ENCODE data around the gene KIF26B.
A peak's percentile ranks its signal among the peaks of the same experiment; 100 is the strongest.
"Not testable (repeated sequence)": the region's sequence is repeated elsewhere in the genome, so short reads cannot be mapped to it uniquely, and the experiment has no call there.

Gene KIF26B

DNA sequence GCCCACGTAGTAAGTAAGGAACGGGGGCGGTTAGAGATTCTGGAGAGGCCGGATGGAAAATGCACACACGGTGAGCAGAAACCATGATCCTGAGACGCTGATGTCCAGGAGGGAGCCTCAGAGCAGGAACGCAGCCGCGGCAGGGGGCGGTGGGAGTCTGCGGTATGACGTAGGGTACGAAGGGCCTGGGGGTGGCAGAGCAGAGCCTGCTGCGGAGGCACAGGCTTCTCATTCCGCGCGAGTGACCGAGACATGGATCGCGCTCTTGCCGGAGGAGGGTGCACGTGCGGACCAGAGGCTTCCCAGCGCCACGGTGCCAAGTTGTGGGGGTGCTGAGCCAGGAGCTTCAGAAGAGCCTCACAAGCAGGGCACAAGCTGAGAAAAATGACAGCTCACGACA, 176.2 kb downstream of the KIF26B start:
- no peak for DNase-seq

DNA sequence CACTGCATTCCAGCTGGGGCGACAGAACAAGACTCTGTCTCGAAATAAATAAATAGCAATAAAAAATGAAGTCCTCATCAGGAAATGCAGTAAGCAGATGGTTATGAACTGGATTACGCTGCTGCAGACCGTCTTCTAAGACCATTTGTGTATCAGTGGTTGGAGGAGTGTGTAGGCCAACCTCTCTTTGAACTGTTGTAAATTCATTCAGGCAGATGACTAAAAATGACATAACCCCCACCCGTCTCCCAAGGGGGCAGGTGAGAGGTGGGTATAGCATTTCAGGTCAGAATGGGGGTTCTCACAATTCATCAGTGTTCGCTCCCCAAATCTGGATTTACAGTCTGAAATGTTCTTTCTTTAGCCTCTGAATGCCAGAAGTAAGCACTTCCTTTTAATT, 177.3 kb downstream of the KIF26B start:
- no peak for DNase-seq

DNA sequence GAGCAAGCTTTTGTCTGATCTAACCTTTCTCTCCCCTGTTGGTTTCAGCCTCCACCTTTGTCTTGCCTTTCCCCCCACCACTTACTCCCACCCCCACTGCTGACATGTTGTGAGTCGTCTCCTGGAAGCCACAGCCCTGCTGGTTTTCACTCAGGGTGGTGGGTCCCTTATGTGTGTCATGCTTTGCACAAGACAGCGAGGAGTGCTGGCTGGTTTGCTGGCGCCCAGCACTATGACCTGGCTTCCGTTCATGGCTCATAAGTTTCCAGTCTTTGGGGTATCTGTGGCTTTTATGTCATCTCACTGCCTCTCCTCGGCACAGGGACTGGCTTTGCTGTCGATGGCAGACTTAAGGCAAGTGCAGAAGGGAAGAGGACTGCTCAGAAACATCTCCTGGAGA, 177.7 kb downstream of the KIF26B start:
- DNase-seq: peak; percentile 60

DNA sequence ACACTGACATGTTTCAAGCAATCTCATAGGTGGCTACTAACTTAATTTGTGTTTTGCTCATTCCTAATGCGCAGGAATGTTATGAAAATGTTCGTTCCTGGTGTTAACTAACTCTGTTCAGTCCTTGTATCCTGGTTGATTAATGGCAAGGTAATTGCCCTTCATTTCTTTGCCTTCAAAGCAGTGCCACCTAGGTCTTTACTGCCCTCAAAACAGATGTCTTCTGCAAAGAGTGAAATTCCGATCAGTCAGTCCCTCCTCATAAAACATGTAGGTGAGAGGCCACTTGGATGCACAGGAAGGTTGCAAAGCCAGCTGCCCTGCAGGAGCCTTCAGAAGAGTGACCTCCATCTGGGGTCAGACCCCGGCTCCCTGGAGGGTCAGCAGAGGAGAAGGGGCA, 179.4 kb downstream of the KIF26B start:
- no peak for DNase-seq

DNA sequence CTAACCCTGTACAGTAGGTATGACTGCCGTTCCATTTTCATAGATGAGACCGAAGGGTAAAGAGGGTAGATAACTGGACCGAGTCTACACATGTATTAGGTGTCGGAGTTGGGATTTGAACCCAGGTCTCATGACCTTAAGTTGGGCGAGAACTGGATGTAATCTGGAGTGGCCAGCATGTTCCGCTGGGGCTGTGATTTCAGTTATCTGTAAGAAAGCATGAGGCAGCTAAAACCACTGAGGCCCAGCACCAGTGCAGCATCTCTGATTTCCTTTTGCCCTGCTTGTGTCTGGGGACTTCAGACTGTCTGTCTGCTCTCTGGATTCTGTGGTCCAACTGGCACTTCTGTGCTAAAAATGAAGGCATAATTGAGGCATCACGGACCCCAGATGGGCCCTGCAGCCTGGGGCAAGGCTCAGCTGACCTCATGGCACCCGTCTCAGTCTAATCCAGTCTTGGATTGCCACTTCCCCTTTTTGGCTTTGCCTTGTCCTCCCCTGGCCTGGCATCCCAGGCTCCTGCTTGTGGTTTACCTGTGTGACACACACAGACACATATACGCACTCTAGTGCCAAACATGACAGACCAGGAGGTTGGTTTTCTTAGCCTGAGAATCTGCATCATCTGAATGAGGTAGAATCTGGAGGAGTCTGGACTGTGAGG, 180.2 kb downstream of the KIF26B start:
- no peak for DNase-seq

DNA sequence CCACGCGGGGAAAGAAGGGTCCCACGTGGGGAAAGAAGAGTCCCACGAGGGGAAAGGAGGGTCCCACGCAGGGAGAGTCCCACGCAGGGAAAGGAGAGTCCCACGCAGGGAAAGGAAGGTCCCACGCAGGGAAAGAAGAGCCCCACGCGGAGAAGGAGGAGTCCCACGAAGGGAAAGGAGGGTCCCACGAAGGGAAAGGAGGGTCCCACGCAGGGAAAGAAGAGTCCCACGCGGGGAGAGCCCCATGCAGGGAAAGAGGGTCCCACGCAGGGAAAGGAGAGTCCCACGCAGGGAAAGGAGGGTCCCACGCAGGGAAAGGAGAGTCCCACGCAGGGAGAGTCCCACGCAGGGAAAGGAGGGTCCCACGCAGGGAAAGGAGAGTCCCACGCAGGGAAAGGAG, 180.9 kb downstream of the KIF26B start:
- not testable (repeated sequence) for DNase-seq

DNA sequence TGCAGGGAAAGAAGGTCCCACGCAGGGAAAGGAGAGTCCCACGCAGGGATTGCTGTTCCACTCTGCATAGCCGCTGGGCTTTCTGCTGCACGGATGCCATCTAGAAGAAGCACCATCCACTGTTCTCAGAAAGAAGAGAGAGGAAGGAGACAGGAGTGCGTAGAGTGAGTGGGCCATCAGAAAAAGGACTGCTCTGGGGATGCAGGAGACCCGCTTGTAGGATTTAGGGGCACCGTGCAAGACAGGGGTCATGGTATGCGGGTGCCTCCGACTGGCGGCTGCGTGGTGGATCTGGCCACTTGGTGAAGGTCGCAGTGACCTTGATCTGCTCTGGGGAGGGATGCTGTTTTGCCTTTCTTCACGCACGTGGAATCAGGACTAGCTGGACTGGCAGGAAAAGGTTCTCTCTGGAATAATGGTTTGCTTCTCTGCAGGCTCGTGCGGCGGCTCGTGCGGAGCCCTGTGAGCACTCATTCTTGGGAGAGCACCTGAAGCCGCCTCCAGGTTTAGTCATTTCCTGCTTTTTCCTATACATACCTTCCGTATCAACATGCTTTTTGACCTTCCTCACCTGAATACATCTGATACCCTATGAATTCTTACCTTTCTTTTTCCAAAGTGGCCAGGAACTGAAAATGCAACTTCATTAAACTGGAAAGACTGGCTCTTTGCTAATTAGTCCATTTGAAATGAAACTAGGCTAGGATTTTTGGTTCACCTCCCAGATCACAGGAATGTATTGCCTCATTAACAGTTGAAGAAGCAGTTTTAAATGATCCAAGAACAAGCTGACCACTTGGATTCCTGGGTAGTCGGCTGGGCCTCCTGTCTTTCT, 181.6 kb downstream of the KIF26B start:
- no peak for DNase-seq

DNA sequence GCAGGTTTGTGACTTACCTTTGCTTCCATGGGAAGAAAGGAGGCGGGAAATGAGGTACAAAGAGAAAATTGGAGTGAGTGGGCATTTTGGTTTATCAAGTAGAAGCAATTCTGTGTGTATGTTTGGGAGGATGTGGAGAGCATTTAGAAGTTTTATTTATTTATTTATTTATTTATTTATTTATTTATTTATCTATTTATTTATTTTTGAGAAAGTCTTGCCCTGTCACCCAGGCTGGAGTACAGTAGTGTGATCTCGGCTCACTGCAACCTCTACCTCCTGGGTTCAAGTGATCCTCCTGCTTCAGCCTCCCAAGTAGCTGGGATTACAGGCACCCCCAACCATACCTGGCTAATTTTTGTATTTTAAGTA, 182.2 kb downstream of the KIF26B start:
- not testable (repeated sequence) for DNase-seq

DNA sequence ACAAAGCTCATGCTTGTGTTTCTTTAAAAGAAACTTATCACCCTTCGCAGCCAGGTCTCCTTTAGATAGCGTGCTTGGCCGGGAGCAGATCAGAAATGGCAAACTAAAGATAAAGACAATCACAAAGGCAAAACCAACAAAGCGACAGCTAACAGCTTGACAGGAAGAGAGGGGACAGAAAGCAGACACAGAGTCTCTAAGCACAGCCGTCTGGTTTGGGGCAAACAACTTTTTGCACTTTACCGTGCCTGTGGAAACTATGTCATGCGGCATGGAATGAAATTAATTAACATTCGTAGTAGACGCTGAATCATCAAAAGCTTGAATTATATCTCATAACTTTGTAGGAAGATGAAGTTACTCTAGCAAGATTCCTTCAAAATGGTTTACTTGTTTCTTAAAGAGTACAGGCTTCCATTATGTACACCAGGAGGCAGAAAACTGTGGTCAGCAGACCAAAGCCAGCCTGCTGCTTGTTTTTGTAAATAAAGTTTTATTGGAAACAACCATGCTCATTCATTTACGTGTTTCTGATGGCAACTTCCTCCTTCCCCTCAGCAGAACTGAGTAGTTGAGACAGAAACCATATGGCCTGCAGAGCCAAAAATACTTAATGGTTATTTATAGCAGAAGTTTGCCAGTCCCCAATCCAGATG, 183.2 kb downstream of the KIF26B start:
- DNase-seq: peak; percentile 52

DNA sequence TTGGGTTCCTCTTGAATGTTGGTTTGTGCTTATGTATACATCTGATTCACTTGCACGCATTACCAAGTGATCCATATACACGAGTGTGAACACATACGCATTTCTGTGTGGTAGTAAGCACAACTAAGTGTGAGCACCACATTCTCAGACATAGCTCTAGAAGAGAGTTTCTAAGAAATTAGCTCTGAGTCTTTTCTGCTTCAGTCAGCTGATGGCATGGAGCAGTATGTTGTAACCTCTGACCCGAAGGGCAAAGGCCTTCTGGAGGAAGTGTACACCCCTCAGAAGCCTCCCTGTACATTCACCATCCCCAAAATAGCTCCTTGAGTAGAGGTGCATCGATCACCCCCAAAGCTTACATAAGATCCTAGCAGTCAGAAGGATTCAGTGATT, 183.7 kb downstream of the KIF26B start:
- DNase-seq: no peak

DNA sequence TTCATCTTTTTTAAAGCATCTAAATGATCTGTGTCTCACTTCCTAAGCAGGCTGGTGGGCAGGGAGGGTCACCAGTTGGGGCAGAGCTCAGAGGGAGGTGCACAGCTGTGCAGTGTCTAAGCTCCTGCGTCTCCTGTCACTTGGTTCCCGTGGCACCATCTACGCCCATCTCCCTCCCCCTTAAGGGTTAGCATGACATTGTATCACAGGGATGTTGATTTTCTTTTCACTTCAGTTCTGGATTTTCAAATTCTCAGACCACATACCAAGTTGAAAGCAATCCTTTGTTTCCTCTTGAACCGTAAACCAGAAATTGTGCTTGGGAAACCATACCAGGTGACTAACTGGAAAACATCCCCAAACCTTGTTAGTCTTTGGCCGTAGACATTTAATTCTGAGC, 187.0 kb downstream of the KIF26B start:
- no peak for DNase-seq

DNA sequence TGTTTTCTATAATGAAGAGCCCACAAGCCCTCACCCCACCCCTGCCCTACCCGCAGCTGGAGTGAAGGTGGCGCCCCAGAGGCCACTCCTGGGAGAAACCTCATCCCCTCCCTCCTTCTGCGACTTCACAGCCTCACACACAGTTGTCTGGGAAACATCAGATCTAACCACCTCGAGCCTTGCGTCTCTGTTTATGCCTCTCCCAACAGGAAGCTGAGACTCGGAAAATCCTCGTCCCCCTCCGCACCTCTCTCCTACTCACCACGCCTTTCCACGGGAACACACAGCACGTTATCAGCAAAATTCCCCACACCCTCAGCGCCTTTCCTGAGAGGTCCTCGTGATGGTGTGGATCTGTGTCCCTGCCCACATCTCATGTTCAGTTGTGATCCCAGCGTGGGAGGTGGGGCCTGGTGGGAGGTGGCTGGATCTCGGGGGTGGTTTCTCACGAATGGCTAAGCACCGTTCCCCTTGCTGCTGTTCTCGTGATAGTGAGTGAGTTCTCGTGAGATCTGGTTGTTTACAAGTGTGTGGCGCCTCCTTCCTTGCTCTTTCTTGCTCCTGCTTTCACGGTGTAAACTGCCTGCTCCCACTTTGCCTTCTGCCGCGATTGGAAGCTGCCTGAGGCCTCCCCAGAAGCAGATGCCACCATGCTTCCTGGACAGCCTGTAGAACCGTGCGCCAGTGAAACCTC, 190.6 kb downstream of the KIF26B start:
- no peak for DNase-seq

DNA sequence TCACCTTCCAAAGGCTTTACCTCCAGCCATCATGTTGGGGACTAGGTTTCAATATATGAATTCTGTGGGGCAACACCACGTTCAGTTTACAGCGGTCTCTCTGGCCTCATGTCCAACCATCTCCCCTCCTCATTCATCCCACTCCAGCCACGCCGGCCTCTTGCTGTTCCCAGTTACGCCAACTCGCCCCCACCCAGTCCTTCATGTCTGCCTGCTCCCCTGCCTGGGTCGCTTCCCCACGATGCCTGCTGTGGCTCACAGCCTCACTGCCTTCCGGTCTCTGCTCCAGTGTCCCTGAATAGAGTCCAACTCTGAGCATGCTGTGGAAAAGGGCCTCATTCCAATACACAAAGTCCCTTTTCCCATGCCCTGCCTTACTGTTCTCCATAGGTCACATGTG, 193.8 kb downstream of the KIF26B start:
- no peak for DNase-seq

DNA sequence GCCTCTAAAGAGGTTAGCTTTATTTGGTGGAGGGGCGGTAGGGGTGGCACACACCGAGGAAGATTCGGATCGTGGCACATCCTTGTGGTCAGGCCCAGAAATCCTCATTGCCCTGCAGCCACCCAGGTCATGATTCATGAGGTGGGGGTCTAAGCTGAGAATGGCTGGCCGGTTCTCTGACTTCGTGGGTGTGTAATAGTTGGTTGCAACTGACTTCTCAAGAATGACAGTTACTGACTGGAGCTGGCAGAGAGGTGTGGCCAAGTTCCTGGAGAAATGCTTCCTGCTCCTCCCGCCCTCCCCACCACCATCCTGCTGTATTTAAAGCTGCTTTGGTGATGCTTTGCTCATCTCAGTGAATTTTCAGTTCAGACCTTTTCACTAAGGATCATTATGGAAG, 198.6 kb downstream of the KIF26B start:
- no peak for DNase-seq

DNA sequence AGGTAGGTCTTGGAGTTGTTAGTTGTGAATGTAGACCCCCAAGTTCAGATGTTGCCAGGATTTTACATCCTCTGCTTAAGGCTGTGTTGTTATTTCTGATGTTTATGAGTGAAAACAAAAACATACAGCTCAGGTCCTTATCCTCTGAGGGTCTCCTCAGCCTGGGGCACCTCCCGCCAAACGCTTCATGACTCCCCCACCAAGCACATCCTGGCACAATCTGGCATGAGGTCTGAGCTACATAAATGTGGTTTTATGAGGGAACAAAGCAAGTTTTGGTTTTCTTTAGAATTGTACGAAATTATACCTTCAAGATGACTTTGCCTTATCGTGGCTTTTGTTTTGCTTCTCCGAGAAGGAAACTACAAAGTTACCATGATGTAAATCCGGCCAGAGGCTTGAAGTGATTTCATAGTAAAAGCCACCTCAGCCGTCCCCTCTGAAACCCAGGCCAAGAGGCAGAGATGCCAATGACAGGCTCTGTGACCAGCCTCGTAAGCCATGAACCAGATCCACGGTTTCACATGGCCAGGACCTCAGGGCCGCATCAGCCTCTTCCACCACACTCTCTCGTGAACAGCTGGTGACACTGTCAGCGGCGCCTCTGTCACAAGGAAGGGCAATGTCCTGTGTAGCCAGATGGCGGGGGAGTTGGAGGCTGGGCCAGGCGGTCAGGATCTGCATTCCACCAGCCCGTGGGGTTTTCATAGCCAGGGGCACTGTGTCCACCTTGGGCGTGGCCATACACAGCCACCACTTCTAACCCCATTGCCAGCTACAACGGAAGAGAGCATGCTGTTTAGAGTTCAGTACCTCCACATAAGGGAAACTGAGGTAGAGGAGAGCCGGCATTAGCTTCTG, 199.4 kb downstream of the KIF26B start:
- DNase-seq: no peak

DNA sequence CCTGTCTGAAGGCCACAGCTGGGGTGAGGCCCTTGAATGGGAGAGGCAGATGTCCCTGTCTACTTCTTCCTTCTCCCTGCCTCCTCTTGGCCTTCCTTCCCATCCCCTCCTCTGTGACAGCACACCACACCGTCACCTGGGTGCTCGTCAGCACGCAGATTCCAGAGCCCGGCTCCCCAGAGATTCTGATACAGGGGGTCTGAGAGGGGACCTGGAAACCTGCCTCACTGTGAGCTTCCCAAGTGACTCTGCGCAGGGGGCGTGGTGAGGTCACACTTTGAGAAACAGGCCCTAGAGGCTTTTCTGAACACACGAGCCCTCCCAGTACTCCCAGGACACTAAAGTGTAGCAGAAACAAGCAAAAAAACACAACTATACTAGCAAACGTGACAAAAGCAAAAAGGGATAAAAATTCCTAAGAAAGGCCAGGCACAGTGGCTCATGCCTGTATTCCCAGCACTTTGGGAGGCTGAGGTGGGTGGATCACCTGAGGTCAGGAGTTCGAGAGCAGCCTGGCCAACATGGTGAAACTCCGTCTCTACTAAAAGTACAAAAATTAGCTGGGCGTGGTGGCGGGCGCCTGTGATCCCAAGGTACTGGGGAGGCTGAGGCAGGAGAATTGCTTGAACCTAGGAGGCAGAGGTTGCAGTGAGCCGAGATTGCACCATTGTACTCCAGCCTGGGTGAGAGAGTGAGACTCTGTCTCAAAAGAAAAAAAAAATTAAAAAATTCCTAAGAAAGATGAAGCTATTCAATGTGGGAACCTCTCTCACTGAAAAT, 201.3 kb downstream of the KIF26B start:
- DNase-seq: not testable (repeated sequence)

DNA sequence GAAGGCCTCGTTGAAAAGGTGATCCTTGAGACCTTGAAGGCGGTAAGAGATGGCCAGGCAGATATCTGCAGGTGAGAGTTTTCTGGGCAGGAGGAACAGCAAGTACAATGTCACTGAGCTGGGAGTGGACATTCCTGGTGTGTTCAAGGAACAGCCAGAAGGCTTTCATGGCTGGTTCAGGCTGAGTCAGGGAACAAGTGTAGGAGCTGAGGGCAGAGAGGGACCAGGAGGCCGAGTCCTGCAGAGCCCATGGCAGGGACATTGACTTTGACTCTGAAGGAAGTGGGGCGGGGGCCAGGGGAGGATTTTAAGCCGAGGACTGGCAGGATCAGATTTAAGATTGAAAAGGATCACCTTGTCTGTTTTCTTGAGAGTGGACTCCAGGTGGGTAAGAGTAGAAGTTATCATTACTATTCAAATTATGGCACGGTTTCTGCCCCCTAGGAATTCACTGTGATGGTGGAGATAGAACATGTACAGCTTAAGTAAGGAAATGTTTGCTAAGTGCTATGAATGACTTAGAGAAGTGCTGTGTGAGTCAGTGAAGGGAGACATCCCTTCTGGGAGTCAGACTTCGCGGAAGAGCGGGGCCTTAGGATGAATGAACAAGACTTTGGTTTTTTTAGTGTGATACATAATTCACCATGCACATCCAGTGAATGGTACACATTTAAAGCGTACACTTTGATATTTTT, 202.3 kb downstream of the KIF26B start:
- DNase-seq: peak; percentile 19

DNA sequence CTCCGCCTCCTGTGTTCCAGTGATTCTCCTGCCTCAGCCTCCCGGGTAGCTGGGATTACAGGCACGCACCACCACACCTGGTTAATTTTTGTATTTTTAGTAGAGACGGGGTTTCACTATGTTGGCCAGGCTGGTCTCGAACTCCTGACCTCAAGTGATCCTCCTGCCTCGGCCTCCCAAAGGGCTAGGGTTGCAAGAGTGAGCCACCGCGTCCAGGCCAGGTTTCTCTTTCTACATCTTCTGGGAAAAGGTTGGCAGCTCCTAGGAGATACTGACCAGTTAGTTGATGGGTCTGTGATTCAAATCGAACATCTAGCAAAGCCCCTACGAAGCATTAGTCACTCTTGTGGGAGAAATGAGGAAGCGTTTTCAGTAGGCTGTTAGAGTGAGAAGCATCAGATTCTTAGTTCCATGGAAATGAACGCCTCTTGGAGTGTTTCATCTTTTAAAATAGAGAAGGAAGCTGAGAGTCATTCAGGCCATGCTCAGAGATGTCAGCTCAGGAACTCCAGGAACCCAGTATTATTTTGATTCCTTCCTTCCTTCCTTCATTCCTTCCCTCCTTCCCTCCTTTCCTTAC, 204.4 kb downstream of the KIF26B start:
- DNase-seq: not testable (repeated sequence)

DNA sequence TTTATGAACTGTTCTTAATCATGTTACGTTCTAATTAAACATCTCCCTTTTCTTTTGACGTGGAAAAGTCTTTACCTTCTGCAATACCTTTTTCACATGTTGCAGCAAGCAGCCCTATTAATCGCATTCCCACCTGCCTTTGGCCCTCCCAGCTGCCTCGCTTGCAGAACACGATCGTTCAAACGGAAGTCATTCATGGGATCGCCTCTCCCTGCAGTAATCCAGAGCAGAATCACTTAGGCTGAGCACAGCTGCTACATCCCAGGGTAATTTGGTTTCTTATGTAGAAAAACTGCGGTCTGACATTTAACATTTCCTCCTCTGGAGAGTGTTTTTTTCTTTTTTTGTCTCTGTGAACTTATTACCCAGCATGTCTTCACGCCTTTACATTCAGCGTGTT, 206.3 kb downstream of the KIF26B start:
- DNase-seq: no peak

DNA sequence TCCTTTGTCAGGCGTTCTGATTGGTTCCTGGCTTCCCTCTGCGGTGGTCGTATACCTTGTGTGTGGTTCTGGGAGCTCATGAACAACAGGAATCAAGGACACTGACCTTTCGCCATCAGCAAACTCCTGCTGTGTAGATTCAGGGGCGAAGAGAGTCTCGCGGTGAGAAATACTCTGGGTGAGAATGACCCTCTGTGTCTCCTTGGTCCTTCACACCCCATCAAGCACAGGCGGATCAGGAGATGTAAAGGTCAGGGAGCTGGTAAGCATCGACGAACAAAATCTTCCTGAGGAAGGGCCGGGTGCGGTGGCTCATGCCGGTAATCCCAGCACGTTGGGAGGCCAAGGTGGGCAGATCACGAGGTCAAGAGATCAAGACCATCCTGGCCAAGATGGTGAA, 207.2 kb downstream of the KIF26B start:
- DNase-seq: no peak
